Esophagus muscularis mucosa (tissue), 4 donors: Measurements from ENCODE around the gene SSR1.

Experiments
- CTCF ChIP-seq, 3 experiments: fragments of 200-600 bp in 2 of 3; fragments of 450-650 bp in 1 of 3; sonication (generic) in 2 of 3; IDR thresholded peaks; one replicate each; pipeline ENCODE4 v1.5.1; 2017 to 2019; ENCODE audit warnings: antibody characterized with exemption in 3 of 3, mild to moderate bottlenecking in 2 of 3, moderate library complexity in 1 of 3
- EP300 ChIP-seq: sonication (generic); formaldehyde crosslinking; IDR thresholded peaks from one replicate; pipeline ENCODE4 v1.6.1; 2017; ENCODE audit warnings: antibody characterized with exemption
- POLR2A ChIP-seq: fragments of 450-650 bp; IDR thresholded peaks from one replicate; pipeline ENCODE4 v1.6.1; 2017; ENCODE audit warnings: antibody characterized with exemption, moderate library complexity, mild to moderate bottlenecking, low read depth
- POLR2AphosphoS5 ChIP-seq, 2 donors: sonication (generic); formaldehyde crosslinking; IDR thresholded peaks; one replicate each; pipeline ENCODE4 v1.6.1; 2017; ENCODE audit warnings: antibody characterized with exemption in 2 of 2

GRCh38 chr6:7328243-7328642, 15.2 kb upstream of the SSR1 start:
- TF ChIP-seq CTCF (IDR thresholded peaks at IDR 0.05) (no peak), POLR2AphosphoS5 (IDR thresholded peaks at IDR 0.05) (no peak), POLR2A (no peak), EP300 (no peak)
